ENCODE data around the gene ABLIM2.

The ABLIM2 gene

DNA sequence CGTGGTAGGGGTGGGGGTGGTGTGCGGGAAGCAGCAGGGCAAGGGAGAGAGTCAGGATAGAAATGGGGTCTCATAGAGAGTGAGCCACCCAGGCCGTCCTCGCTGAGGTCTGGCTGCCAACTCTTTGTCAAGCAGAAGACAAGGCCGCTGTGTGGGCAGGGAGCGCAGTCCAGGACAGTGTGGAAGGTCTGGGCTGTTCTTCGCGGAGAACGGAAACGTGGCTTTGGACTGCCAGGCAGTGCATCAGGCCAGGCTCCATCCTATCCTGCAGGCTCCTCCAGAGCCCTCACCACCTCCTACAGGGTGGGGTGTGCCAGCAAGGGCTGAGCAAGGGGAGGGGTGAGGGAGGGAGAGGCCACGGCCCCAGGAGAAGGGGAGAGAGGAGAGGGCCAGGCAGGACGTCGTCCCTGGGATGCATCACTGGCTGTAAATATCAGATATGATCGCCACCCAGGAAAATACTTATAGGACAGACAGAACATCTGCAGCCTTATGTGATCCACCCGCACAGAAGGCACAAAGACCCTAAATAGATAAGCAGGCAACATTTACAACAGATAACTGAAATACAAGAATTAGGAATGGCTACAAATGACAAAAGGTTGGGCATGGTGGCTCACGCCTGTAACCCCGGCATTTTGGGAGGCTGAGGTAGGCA lies 85.3 kb downstream of the ABLIM2 start:
- DNase-seq = no peak

DNA sequence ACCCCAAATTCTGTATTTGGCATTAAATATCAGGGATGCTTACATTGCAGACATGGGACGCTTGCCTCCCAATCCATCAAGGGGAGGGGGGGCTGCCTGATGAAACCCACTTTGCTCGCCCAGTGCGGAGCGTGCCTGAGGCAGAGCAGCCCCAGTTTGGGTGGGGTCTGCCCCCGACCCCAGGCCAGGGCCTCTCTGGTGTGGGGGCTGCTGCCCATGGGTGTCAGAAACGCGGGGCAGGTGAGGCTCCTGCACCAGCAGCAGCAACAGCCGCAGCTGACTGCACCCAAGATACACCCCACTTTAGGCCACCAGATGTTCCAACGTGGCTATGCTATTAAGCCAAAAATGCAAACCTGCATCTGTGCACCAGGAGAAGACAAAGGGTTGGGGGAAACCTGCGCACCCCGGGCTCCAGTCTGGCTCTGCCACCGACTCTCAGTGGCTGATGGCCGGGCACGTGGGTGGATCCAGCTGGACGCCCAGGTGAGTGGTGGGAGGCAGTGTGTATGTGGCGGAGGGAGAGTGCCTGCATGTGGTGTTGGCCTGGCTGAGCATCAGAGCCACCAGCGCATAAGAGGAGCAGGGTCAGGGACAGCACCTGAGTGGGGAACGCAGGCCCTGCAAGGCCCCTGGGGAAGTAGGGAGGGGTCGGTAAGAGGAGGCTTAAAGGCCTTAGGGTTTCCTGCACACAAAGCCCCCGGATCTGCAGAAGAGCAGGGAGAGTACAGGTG lies 86.2 kb downstream of the ABLIM2 start:
- DNase-seq = no peak

DNA sequence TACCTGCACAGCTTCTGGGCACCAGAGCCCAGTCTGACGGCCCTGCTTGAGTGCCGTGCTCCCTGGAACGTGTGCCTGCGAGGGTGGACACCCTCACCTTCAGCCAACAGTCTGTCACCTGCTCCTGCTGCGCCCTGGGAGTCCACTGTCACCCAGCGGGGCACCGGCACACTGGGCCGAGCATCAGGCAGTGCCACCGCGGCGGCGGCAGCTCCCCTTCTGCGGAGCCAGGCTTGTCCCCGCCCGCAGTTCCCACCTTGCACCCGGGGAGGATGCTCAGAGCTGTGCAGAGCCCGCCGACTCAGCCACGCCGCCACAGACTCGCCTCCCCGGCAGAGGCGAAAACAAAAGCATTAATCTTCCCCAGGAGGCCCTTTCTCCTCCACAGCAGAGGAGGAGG lies 86.8 kb downstream of the ABLIM2 start:
- peak in 2 of 51 donors; percentile 22 to 31 for DNase-seq

DNA sequence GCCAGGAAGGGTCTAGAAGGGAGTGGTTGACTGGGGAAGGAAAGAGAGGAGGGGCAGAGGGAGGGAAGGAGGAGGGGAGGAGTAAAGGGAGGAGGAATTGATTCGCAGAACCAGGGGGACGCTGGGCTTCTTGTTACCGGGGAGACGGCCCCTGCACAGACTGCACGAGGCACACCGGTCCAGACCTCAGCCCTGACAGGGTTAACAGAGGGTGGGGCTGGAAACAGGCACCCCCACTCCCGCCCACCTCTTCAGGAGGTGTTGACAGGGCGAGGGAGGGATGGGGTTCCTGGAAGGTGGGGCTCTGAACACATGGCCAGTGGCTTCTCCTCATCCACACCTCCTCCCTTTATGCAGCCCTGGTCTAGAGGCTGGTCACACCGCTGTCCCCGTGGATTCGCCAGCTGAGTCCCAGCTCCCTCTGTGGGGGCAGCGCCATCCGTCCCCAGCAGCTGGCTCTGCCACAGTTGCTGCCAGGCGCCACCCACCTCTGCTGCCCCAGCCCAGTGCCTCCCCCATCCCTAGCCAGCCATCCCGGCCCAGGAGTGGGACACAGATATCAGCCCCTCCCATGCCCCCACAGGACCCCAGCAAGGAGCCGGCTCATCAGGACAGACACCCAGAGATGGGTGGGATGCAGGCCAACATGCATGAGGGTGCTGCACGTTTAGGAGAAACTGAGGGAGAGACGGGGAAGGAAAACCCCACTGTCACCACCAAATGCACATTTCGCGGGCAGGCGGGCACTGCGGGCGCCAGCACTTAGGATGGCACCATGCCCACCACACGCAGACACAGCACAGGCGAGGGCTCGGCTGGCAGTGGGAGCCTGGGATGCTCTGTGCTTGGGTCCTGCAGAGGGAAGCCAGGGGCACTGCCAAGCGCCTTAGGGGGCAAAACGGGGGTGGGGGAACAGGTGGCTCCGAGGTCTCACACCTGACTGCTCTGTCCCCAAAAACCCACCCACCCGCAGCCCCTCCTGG lies 87.6 kb downstream of the ABLIM2 start:
- peak in 9 of 51 donors; percentile 27 to 78 (median 41) for DNase-seq

DNA sequence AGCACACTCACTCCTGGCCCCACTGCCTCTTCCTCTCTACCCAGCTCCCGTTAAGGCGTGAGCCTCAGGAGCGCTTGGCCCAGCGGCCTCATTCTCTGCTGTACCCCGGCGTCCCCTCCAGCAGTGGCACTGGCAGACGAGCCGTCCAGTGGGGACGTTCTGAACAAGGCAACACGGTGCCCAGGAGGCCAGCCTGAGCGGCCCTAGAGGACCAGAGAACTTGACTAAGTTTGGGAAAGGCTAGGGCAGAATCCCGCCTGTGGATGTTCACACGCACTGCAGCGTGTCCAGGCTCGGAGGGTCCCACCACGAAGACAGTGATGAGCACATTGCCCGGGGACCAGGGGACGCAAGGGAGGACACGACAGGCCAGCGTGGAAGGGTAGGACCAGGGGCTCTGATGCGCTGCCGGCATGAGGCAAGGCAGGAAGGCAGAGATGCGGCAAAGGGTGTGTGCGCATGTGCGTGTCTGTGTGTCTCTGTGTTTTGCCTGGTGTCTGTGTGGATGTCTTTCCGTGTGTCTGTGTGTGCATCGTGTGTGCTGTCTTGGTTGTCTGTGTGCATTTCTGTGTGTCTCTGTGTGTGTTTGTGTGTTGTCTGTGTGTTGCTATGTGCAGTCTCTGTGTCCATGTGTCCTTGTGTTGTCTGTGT lies 89.4 kb downstream of the ABLIM2 start:
- DNase-seq = no peak

DNA sequence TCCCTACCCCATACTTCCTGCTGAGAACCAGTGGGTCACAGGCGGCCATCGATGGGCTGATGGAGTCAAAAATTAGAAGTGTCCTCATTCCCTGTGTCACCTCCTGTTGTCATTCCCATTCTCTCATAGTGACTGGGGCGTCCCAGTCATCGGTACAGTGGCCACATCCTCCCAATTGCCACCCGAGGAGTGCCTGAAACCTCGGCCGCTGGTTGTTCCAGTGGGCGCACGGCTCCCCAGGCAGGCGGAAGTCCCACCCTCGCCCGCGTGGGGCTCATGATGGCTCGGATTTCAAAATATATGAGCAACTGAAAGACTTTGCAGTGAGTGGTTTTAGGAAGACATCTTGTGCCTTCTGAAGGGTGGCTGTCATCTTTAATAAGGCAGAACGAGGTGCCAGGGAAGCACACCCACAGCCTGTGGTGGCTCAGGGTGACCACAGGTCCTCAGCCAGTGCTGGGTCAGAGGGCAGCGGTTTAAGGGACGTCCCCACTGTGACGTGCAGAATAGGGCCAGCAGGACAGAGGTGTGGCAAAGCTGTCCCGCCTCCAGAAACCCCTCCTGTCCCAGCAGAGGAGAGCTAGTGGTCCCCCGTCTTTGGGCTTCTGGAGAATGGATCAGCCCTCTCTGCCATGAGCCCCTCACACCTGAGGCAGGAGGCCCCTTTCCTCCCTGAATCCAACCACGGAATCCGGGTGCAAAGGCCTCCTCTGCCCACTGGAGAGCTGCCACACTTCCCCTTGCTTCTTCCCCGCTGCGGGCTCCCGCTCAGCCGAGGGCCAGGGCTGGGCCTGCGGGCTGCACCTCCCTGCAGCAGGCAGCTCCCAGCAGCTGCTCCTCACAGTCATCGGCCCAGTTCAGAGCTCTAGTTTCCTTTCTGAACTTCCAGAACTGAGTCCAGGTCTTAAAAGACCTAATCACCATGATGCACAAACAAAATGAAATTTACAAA lies 90.4 kb downstream of the ABLIM2 start:
- no peak for DNase-seq

DNA sequence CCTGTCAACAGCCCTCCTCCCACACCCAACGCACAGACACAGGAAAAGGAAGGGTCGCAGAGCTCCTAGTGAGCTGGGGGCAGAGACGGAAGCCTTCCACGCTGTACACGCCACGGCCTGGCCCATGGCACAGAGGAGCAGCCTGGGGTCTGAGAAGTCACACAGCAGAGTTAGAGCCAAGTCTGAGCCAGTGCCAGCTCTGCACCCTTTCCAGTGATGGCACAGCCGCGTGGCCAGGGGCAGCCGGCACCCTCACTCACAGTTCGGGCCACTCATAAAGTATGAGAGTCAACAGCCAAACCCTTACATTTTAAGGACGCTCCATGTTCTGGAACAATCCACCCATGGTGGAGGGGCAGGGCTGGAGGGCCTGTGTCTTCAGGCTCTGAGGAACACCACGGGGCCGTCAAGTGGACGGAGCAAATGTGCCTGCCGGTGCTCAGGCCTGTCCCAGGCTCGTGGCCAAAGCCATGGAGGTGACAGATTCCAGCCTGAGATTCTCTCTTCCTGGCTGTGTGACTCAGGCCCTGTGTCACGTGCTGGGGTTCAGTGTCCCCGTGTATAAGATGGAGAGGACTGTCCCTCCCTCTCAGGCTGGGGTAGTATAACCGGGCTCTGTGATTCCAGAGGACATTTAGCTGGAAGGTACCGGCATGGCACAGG lies 91.2 kb downstream of the ABLIM2 start:
- DNase-seq = no peak

DNA sequence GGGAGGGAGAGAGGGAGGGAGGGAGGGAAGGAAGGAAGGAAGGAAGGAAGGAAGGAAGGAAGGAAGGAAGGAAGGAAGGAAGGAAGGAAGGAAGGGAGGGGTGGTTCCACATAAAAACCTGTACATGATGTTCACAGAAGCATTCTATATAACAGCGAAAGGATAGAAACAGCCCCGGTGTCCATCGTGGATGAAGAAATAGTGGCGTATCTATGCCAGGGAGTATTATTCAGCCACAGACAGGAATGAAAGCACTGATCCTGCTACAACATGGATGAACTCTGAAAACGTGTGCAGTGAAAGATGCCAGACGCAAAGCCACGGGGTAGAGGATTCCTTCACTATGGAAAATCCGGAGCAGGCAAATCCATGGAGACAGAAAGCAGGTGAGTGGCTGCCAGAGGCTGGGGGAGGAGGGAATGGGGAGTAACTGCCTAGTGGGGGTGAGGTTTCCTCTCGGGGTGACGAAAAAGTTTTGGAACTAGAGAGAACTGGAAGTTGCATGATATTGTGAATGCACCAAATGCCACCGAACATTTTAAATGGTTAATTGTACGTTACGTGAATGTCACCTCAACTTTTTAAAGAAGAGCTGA lies 92.2 kb downstream of the ABLIM2 start:
- DNase-seq = no peak

DNA sequence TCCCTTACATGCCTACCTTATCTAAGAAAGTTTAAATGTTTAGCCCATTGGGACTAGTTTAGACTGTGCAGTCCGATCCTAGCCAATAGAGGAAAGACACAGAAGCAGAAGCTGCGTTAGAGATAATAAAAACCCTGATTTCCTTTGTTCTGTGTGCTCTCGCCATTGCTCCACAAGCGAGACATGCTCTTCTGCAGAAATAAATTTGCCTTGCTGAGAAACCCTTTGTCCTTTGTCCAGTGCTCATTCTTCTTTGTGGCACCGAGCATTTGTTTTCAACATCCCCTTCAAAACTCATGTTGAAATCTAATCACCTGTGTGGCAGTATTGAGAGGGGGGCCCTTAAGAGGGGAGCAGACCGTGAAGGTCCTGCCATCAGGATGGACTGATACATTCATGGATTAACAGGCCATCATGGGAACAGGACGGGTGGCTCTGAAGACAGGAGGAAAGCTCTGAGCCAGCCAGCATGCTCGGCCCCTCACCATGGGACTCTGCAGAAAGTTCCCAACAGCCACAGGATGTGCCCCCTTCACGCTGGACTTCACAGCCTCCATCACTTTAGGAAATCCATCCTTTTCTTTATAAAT lies 94.5 kb downstream of the ABLIM2 start:
- DNase-seq = no peak

DNA sequence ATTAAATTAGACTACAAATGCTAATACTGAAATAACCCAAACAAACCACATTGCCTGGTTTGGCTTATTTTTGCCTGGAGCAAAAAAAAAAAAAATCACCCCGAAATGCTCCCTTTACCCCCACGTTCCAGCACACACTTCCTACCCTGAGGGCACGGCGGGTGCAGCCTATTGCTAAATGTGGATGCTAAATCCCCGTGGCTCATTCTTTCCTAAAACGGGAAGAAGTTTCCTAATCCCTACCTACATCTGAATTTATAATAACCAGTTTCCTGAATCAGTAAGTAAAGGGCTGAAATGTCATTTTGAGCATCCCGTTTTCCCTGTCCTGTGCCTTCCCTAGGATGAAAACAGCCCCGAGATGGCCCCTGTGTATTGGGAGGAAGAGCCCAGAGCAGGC lies 97.0 kb downstream of the ABLIM2 start:
- no peak for DNase-seq

DNA sequence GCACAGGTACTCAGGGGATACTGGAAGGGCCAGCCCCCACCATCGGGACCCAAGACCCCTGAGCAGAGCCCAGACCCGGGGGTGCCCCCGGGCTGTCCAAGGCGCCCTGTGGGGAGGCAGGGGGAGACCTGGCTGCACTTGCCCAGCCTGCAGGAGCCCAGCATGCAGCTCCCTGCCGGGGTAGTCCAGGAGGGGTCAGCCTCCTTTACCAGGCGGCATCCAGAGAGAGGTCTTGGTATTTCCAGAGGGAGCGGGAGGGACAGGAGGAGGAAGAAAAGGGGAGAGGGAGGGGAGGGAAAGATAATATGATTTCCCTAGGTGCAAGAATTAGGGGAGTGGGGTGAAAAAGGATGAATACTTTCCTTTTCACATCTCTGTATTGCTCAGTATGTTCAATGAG lies 97.5 kb downstream of the ABLIM2 start:
- no peak for DNase-seq

DNA sequence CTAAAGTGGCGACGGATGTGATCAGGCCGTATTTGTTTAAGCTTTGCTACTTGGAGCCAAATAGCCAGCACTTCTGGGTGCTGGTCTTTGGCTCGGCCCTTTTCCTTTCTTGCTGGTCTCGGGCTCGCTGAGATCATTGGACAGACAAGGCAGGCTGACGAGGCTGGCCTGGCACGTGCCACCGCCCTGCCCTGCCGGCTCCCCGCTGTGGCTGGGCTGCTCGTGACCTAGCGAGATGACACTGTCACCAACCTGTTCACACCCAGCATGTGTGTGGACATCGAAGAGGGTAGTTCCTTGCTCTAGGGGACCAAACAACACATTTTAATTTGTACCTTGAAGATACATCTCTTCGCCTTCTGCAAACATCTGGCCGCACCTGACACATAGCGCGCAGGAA lies 98.0 kb downstream of the ABLIM2 start:
- no peak for DNase-seq

DNA sequence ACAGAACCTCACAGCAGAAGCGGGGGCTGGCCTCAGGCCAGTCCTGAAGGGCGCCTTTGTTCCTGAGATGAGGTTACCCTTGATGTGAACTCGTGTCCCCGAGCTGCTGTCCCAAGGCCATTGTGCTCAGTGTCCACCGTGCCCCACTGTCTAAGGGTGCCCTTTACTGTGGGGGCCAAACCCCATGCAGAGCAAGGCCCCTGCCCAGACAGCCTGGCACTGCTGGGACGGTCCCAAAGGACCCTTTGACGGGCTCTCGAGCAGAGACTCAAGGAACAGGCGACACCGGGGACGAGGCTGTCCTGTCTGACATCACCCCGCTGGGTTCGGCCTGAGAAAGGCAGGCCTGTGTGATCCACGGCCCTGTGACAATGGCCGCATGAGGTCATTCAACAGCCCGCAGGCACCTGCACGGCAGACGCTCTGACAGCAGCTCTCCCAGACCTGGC lies 100.6 kb downstream of the ABLIM2 start:
- DNase-seq = peak in 7 of 51 donors; percentile 17 to 77 (median 31)

DNA sequence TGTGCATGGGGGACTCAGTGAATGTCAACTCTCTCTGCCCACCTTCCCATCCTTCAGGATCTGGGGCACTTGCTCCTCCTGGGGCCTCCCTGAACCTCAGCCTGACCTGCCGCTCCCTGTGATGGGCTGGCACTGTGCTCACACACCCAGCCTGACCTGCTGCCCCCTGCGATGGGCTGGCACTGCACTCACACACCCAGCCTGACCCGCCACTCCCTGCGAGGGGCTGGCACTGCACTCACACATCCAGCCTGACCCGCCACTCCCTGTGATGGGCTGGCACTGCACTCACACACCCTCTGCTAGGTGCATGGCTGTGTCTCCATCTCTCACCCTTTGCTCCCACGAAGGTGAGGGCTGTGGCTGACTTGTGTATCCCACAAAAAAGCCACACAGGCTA lies 103.4 kb downstream of the ABLIM2 start:
- DNase-seq = no peak

DNA sequence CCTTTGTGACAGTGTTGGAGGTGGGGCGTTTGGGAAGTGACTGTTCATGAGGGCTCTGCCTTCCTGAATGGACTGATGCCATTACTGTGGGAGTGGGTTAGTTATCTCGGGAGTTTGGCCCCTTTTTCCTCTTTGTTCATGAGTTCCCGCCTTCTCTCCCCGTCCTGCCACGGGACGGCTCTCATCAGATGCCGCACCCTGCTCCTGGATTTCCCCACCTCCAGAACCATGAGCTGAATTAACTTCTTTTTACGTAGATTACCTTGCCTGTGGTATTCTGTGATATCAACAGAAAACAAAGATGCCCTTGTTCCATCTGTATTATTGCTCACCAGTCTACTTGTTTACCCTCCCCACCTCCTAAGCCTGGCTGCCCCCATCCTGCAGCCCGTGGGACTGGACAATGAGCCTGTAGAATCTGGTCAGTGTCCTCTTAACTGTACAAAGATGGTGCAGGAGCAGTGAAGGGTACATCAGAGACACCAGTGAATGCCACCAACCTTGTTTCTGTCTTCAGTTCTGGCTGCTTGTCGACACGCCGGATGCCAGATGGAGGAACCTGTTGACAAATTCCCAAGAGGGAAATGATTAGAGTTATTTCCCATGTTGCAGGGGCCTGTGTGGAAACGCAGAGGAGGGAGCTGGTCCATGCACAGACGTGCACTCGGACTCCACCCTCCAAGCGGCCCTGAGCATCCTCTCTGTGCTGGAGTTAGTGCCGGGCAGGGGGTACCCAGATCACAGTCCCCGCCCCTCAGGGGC lies 104.7 kb downstream of the ABLIM2 start:
- DNase-seq = no peak

DNA sequence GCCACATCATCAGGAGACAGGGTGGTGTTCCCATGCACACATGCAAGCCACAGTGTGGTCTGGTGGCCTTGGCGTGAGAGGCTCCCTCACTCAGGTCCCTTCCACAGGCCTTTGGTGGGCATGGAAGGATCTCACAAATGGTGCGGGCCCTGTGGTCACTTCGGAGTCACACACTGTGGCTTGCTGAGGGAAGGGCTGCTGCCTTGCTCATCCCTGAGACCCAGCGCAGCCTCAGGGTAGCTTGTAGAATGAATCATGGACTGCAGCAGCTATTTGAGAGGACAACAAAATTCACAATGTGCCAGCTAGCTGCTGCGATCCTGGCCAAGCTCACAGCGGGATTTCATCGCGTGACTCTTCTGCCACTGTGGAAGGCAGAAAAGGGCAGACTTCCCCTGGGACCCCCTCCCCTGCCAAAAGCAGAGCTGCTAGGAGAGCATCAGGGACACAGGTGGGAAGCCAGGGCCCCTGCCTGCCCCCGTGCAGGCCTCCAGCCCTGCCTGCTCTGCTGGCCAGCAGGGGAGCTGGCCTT lies 106.4 kb downstream of the ABLIM2 start:
- DNase-seq = peak in 1 of 51 donors; percentile 53

DNA sequence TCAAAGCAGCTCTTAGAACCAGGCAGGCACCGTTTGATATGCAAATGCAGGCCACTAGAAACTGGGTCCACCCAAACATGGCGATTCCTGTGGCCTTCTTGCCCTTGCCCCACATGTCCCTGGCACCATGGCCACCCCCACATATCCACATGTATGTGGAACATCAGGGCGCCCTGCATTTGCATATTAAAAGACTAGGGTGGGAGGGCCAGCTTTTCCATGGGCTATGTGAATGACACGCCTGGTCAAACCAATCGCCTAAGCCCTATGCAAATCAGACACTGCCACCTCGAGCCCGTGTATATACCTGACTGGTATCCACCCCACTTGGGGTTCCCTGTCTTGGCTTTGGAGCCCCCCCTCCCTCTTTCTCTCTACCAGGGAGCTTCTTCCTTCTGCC lies 107.0 kb downstream of the ABLIM2 start:
- DNase-seq = no peak

Data from hypothalamus (tissue), 51 donors.